IMR-90 (cell line): ENCODE data around the gene CHMP6. TPM values are rescaled to one million over a fixed set of nuclear protein-coding genes. Genes with fewer than 3 reads are reported as not detected.
A peak's percentile ranks its signal among the peaks of the same experiment; 100 is the strongest.

Experiments used
- ATAC-seq: fragments of 200-7000 bp; cut with Tn5 transposase; 2 replicates; pipeline ENCODE4 v1.9.1; 2020; ENCODE audit warnings: low read depth, mild to moderate bottlenecking, moderate library complexity
- BruUV-seq: library from RNA; stranded (reverse); fragments of 400-500 nt; replicated peaks from 2 replicates; lab custom pipeline; 2021; lab: Mats Ljungman, UMichigan
- CTCF ChIA-PET: fragments of 300-600 bp; formaldehyde crosslinking; extraction: SDS; loops from one replicate; lab custom pipeline; 2021; ENCODE audit warnings: antibody characterized with exemption; lab: Yijun Ruan, JAX
- POLR2A ChIA-PET: fragments of 300-600 bp; sonication (Branson Sonifier 250); formaldehyde crosslinking; loops from one replicate; lab custom pipeline; 2022; ENCODE audit warnings: antibody characterized with exemption; ENCODE audit not compliant: unreplicated experiment; lab: Charles Lee
- DNase-seq: peaks from one replicate; pipeline ENCODE4 v3.0.0; 2013
- H2AFZ ChIP-seq: replicated peaks from 2 replicates; pipeline ENCODE3; 2013; ENCODE audit warnings: low read length, mild to moderate bottlenecking; ENCODE audit not compliant: poor library complexity
- H2AK5ac ChIP-seq: 2 replicates; pipeline ENCODE4 v1.6.1; 2013; ENCODE audit warnings: low read depth, low read length, inconsistent platforms
- H2AK9ac ChIP-seq: replicated peaks from 2 replicates; pipeline ENCODE3; 2013; ENCODE audit warnings: mild to moderate bottlenecking, low read depth, low read length, moderate library complexity; ENCODE audit not compliant: poor library complexity
- H2BK120ac ChIP-seq: 2 replicates; pipeline ENCODE4 v1.6.1; 2013; ENCODE audit warnings: low read depth, low read length, inconsistent platforms
- H2BK15ac ChIP-seq: 3 replicates; pipeline ENCODE4 v1.6.1; 2013; ENCODE audit warnings: low read depth, low read length, inconsistent platforms
- H2BK20ac ChIP-seq: 2 replicates; pipeline ENCODE4 v1.6.1; 2013; ENCODE audit warnings: low read depth, mild to moderate bottlenecking, inconsistent platforms, low read length, moderate library complexity
- H2BK5ac ChIP-seq: 2 replicates; pipeline ENCODE4 v1.6.1; 2013; ENCODE audit warnings: mild to moderate bottlenecking, low read depth, low read length, inconsistent platforms; ENCODE audit not compliant: poor library complexity, severe bottlenecking
- H3K14ac ChIP-seq: replicated peaks from 2 replicates; pipeline ENCODE4 v1.6.1; 2013; ENCODE audit warnings: low read depth, low read length, inconsistent platforms
- H3K18ac ChIP-seq: 2 replicates; pipeline ENCODE4 v1.6.1; 2013; ENCODE audit warnings: low read depth, low read length, control low read depth
- H3K23ac ChIP-seq: 2 replicates; pipeline ENCODE4 v1.6.1; 2013; ENCODE audit warnings: low read depth, low read length, inconsistent platforms
- H3K27ac ChIP-seq: 2 replicates; pipeline ENCODE4 v1.5.1; 2013; ENCODE audit warnings: mild to moderate bottlenecking, control low read depth, low read length; ENCODE audit not compliant: insufficient read depth
- H3K27me3 ChIP-seq: 2 replicates; pipeline ENCODE4 v1.6.1; 2013; ENCODE audit warnings: low read length; ENCODE audit not compliant: control insufficient read depth, insufficient read depth
- H3K36me3 ChIP-seq: 2 replicates; pipeline ENCODE4 v1.6.1; 2013; ENCODE audit warnings: low read length, mixed read lengths; ENCODE audit not compliant: control insufficient read depth, insufficient read depth
- H3K4ac ChIP-seq: 2 replicates; pipeline ENCODE4 v1.6.1; 2013; ENCODE audit warnings: low read depth, low read length, inconsistent platforms
- H3K4me1 ChIP-seq: 2 replicates; pipeline ENCODE4 v1.6.1; 2013; ENCODE audit warnings: low read length, mixed read lengths; ENCODE audit not compliant: control insufficient read depth, insufficient read depth
- H3K4me2 ChIP-seq: 2 replicates; pipeline ENCODE4 v1.6.1; 2013; ENCODE audit warnings: low read depth, mild to moderate bottlenecking, control low read depth, low read length, moderate library complexity
- H3K4me3 ChIP-seq: 2 replicates; pipeline ENCODE4 v1.5.1; 2013; ENCODE audit warnings: low read depth, mild to moderate bottlenecking, control low read depth, low read length, moderate library complexity; ENCODE audit not compliant: insufficient read depth
- H3K56ac ChIP-seq: 2 replicates; pipeline ENCODE4 v1.6.1; 2013; ENCODE audit warnings: low read length, inconsistent platforms; ENCODE audit not compliant: insufficient read depth; ENCODE audit errors: extremely low read depth
- H3K79me1 ChIP-seq, 2 experiments: 2 replicates each; pipeline ENCODE4 v1.6.1; 2013; ENCODE audit warnings: low read length in 2 of 2, inconsistent platforms in 1 of 2, low read depth in 1 of 2
- H3K9ac ChIP-seq: 2 replicates; pipeline ENCODE4 v1.6.1; 2013; ENCODE audit warnings: low read depth, low read length, control low read depth
- H3K9me1 ChIP-seq: 2 replicates; pipeline ENCODE4 v1.6.1; 2013; ENCODE audit warnings: low read length, inconsistent platforms; ENCODE audit not compliant: insufficient read depth
- H3K9me3 ChIP-seq: 2 replicates; pipeline ENCODE4 v1.6.1; 2013; ENCODE audit warnings: low read length; ENCODE audit not compliant: control insufficient read depth, insufficient read depth
- H4K20me1 ChIP-seq: 2 replicates; pipeline ENCODE4 v1.6.1; 2013; ENCODE audit warnings: low read length, inconsistent platforms; ENCODE audit not compliant: insufficient read depth
- H4K5ac ChIP-seq: 2 replicates; pipeline ENCODE4 v1.6.1; 2013; ENCODE audit warnings: mild to moderate bottlenecking, low read depth, low read length, control low read depth
- H4K8ac ChIP-seq, 2 experiments: 2 replicates each; pipeline ENCODE4 v1.6.1; 2013; ENCODE audit warnings: low read depth in 2 of 2, low read length in 2 of 2, control low read depth in 1 of 2, inconsistent platforms in 1 of 2
- H4K91ac ChIP-seq: 2 replicates; pipeline ENCODE4 v1.6.1; 2013; ENCODE audit warnings: low read depth, low read length, inconsistent platforms; ENCODE audit not compliant: insufficient read depth
- BHLHE40 ChIP-seq: fragments of 150-350 bp; IDR thresholded peaks from 2 replicates; pipeline ENCODE4 v1.6.1; 2016; ENCODE audit warnings: mild to moderate bottlenecking, low read depth, low read length
- CEBPB ChIP-seq: IDR thresholded peaks from 2 replicates; pipeline ENCODE4 v1.6.1; 2012; ENCODE audit warnings: low read depth, low read length, improper control_type of control experiment
- CHD1 ChIP-seq: IDR thresholded peaks from 2 replicates; pipeline ENCODE4 v1.6.1; 2012; ENCODE audit warnings: low read depth, low read length, improper control_type of control experiment
- FOS ChIP-seq: fragments of 150-350 bp; IDR thresholded peaks from 2 replicates; pipeline ENCODE4 v1.6.1; 2016; ENCODE audit warnings: low read depth, low read length
- MAFK ChIP-seq: IDR thresholded peaks from 2 replicates; pipeline ENCODE4 v1.6.1; 2012; ENCODE audit warnings: low read depth, low read length, improper control_type of control experiment
- MAZ ChIP-seq: IDR thresholded peaks from 2 replicates; pipeline ENCODE4 v1.6.1; 2012; ENCODE audit warnings: low read depth, mild to moderate bottlenecking, low read length, improper control_type of control experiment, moderate library complexity, borderline replicate concordance
- MXI1 ChIP-seq: IDR thresholded peaks from 2 replicates; pipeline ENCODE4 v1.6.1; 2012; ENCODE audit warnings: low read depth, mild to moderate bottlenecking, low read length, moderate library complexity, borderline replicate concordance
- NFE2L2 ChIP-seq: fragments of 150-350 bp; IDR thresholded peaks from 2 replicates; pipeline ENCODE4 v1.6.1; 2016; ENCODE audit warnings: low read depth, mild to moderate bottlenecking, low read length
- POLR2A ChIP-seq: IDR thresholded peaks from 2 replicates; pipeline ENCODE4 v1.6.1; 2012; ENCODE audit warnings: mild to moderate bottlenecking, low read depth, low read length
- RAD21 ChIP-seq: IDR thresholded peaks from 2 replicates; pipeline ENCODE4 v1.6.1; 2012; ENCODE audit warnings: low read length, improper control_type of control experiment
- RCOR1 ChIP-seq: IDR thresholded peaks from 2 replicates; pipeline ENCODE4 v1.6.1; 2012; ENCODE audit warnings: mild to moderate bottlenecking, low read length, improper control_type of control experiment; ENCODE audit not compliant: insufficient replicate concordance
- RFX5 ChIP-seq: IDR thresholded peaks from 2 replicates; pipeline ENCODE4 v1.8.0; 2012; ENCODE audit warnings: low read depth, mild to moderate bottlenecking, low read length, moderate library complexity
- WGBS, 2 experiments: methylation state at CpG; one replicate each; pipeline versions ENCODE4 v1.1.5 to v1.1.7; 2013; ENCODE audit warnings: missing lambda C conversion rate in 2 of 2; ENCODE audit not compliant: insufficient read length in 1 of 2; ENCODE audit errors: extremely low coverage in 2 of 2; 5-methylcytosine and 5-hydroxymethylcytosine counted together
- dilution Hi-C: fragments of 300-500 bp; cut with HindIII; formaldehyde crosslinking; loops from one replicate; pipeline ENCODE4 v1.14.3; 2018; ENCODE audit warnings: low sequenced_read_pairs; ENCODE audit not compliant: unreplicated experiment
- in situ Hi-C: fragments of 300-500 bp; cut with MboI; formaldehyde crosslinking; loops from 3 replicates; pipeline ENCODE4 v1.14.3; 2019; ENCODE audit warnings: low sequenced_read_pairs, inconsistent platforms, mixed read lengths
- intact Hi-C: fragments of 100-400 bp; cut with micrococcal nuclease; formaldehyde crosslinking; loops from 2 replicates; pipeline ENCODE4 v1.10.0; 2022
- polyA plus RNA-seq, 3 experiments: library from polyadenylated mRNA; depleted of rRNA; stranded (reverse); fragments of >200 nt; gene quantifications; 2 replicates each; pipeline ENCODE4 v1.2.3, GENCODE V29; 2012; ENCODE audit warnings: low replicate concordance in 1 of 3
- total RNA-seq: library from RNA; depleted of rRNA; stranded (reverse); fragments of >200 nt; gene quantifications from 2 replicates; pipeline ENCODE4 v1.2.3, GENCODE V29; 2012
- TF ChIP-seq, protein P1 (sequence below): fragments of 150-350 bp; IDR thresholded peaks from 2 replicates; pipeline ENCODE4 v1.6.1; 2016; ENCODE audit warnings: low read depth, mild to moderate bottlenecking, low read length, moderate library complexity, borderline replicate concordance
- TF ChIP-seq, protein P2 (sequence below): fragments of 150-350 bp; IDR thresholded peaks from 2 replicates; pipeline ENCODE4 v1.6.1; 2017; ENCODE audit warnings: mild to moderate bottlenecking, antibody characterized with exemption, low read length, low read depth

Gene CHMP6
- total and polyA plus RNA-seq, 2 of the 4 experiments (the other 2 are of a cell fraction) = 5.0 to 40.3 TPM

GRCh38 chr17:80983545-80983944, 8.1 kb upstream of the CHMP6 start:
- dilution Hi-C loops (no loop called here), in situ Hi-C loops (loop anchor here (5.0 kb wide), 1 partner anchor 556 kb away; no protein-coding TSS in a partner anchor), intact Hi-C loops (loop anchor here (5.0 kb wide), 2 partner anchors 116 to 406 kb away; no protein-coding TSS in a partner anchor)
- Histone ChIP-seq H2BK20ac (peak overlapping the region; percentile 75; the same call in 1 of the 2 replicates), H2AFZ (no peak overlapping the region), H3K9me1 (peaks cover 12% of the 10 kb centered on the region; the same call in 1 of the 2 replicates), H2BK5ac (no peak overlapping the region), H3K56ac (no peak overlapping the region), H4K5ac (peak overlapping the region; percentile 28; the same call in 1 of the 2 replicates), H3K18ac (no peak overlapping the region; the same call in 1 of the 2 replicates), H3K9me3 (no peaks in the 10 kb centered on the region), H3K4me1 (peaks cover 7% of the 10 kb centered on the region), H3K4ac (peak overlapping the region; percentile 94; the same call in 1 of the 2 replicates), H3K4me2 (no peak overlapping the region), H3K36me3 (no peaks in the 10 kb centered on the region), H3K23ac (no peak overlapping the region), H2BK15ac (peak overlapping the region; percentile 84; the same call in 1 of the 3 replicates), H3K4me3 (no peak overlapping the region), H3K27me3 (no peaks in the 10 kb centered on the region), H2BK120ac (peak overlapping the region; percentile 95), H2AK9ac (peak overlapping the region; percentile 85), H3K79me1 (no peaks in the 10 kb centered on the region), H3K27ac (no peak overlapping the region), H4K20me1 (no peaks in the 10 kb centered on the region), H4K91ac (peak overlapping the region; percentile 88), H3K9ac (no peak overlapping the region), H4K8ac (peak overlapping the region in 1 of 2 experiments; percentile 87; a peak in 2 of 4 replicates), H3K14ac (no peak overlapping the region; the same call in 1 of the 2 replicates), H2AK5ac (peak overlapping the region; percentile 99)
- ChIA-PET CTCF (interaction anchor here (0.5 kb wide), 1 partner anchor 543 kb away, joined by 3 read pairs; no protein-coding TSS in a partner anchor), POLR2A (no interaction called here)
- BruUV-seq = no TSS peak
- no peak for ATAC-seq
- DNase-seq = no peak
- TF ChIP-seq RFX5 = no peak
- TF ChIP-seq CHD1 = no peak
- TF ChIP-seq POLR2A = no peak
- TF ChIP-seq, protein P1, sequence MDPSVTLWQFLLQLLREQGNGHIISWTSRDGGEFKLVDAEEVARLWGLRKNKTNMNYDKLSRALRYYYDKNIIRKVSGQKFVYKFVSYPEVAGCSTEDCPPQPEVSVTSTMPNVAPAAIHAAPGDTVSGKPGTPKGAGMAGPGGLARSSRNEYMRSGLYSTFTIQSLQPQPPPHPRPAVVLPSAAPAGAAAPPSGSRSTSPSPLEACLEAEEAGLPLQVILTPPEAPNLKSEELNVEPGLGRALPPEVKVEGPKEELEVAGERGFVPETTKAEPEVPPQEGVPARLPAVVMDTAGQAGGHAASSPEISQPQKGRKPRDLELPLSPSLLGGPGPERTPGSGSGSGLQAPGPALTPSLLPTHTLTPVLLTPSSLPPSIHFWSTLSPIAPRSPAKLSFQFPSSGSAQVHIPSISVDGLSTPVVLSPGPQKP = no peak
- no peak for TF ChIP-seq MXI1
- TF ChIP-seq BHLHE40 = no peak
- TF ChIP-seq MAFK = no peak
- TF ChIP-seq RCOR1 = no peak
- TF ChIP-seq, protein P2, sequence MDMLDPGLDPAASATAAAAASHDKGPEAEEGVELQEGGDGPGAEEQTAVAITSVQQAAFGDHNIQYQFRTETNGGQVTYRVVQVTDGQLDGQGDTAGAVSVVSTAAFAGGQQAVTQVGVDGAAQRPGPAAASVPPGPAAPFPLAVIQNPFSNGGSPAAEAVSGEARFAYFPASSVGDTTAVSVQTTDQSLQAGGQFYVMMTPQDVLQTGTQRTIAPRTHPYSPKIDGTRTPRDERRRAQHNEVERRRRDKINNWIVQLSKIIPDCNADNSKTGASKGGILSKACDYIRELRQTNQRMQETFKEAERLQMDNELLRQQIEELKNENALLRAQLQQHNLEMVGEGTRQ = no peak
- TF ChIP-seq MAZ = no peak
- no peak for TF ChIP-seq NFE2L2
- no peak for TF ChIP-seq RAD21
- TF ChIP-seq CEBPB = no peak
- no peak for TF ChIP-seq FOS
- whole genome bisulfite sequencing, 2 experiments = no CpG with 5 or more reads among the region's 17 CpGs
